ENCODE measurements around the gene ACTG2.
A peak's percentile ranks its signal among the peaks of the same experiment; 100 is the strongest.
"Not testable (repeated sequence)": the region's sequence is repeated elsewhere in the genome, so short reads cannot be mapped to it uniquely, and the experiment has no call there.

The ACTG2 gene

GRCh38 chr2:73892631-73893329 is at the start of gene ACTG2:
TSS of gene ACTG2 (plus strand) at chr2:73893008. CDS start at chr2:73901312, 8,304 bp downstream.
- peak; percentile 24 for DNase-seq (ENCODE audit: low read depth)

GRCh38 chr2:73844087-73844486 is 48.7 kb upstream of the ACTG2 start:
- DNase-seq (ENCODE audit: low read depth): no peak

GRCh38 chr2:73850009-73850408 is 42.8 kb upstream of the ACTG2 start:
- no peak for DNase-seq (ENCODE audit: low read depth)

- peak; percentile 53 for DNase-seq (ENCODE audit: low read depth)
Observed at GRCh38 chr2:73851274-73851673, 41.5 kb upstream of the ACTG2 start.

GRCh38 chr2:73852020-73852419 is 40.8 kb upstream of the ACTG2 start:
- peak; percentile 92 for DNase-seq (ENCODE audit: low read depth)

GRCh38 chr2:73855526-73855925 is 37.3 kb upstream of the ACTG2 start:
- no peak for DNase-seq (ENCODE audit: low read depth)

- DNase-seq (ENCODE audit: low read depth): peak; percentile 86
Observed at GRCh38 chr2:73856214-73856613, 36.6 kb upstream of the ACTG2 start.

- peak; percentile 95 for DNase-seq (ENCODE audit: low read depth)
Observed at GRCh38 chr2:73859721-73860586, 32.9 kb upstream of the ACTG2 start.

- DNase-seq (ENCODE audit: low read depth): no peak
Observed at GRCh38 chr2:73862987-73863386, 29.8 kb upstream of the ACTG2 start.

GRCh38 chr2:73868204-73868978 is 24.4 kb upstream of the ACTG2 start:
- peak; percentile 37 for DNase-seq (ENCODE audit: low read depth)

- peak; percentile 48 for DNase-seq (ENCODE audit: low read depth)
Observed at GRCh38 chr2:73870084-73870483, 22.7 kb upstream of the ACTG2 start.

- DNase-seq (ENCODE audit: low read depth): no peak
Observed at GRCh38 chr2:73877071-73877802, 15.6 kb upstream of the ACTG2 start.

GRCh38 chr2:73877984-73878383 is 14.8 kb upstream of the ACTG2 start:
- DNase-seq (ENCODE audit: low read depth): not testable (repeated sequence)

- no peak for DNase-seq (ENCODE audit: low read depth)
Observed at GRCh38 chr2:73885406-73885805, 7.4 kb upstream of the ACTG2 start.

GRCh38 chr2:73886357-73886756 is 6.5 kb upstream of the ACTG2 start:
- no peak for DNase-seq (ENCODE audit: low read depth)

- peak; percentile 80 for DNase-seq (ENCODE audit: low read depth)
Observed at GRCh38 chr2:73887596-73888353, 5.0 kb upstream of the ACTG2 start.

GRCh38 chr2:73888388-73888787 is 4.4 kb upstream of the ACTG2 start:
- DNase-seq (ENCODE audit: low read depth): peak; percentile 8

- DNase-seq (ENCODE audit: low read depth): no peak
Observed at GRCh38 chr2:73889206-73889605, 3.6 kb upstream of the ACTG2 start.

- DNase-seq (ENCODE audit: low read depth): peak; percentile 73
Observed at GRCh38 chr2:73890301-73891092, 2.3 kb upstream of the ACTG2 start.

GRCh38 chr2:73891276-73891901 is 1.4 kb upstream of the ACTG2 start:
- no peak for DNase-seq (ENCODE audit: low read depth)

Data from ELR (cell line).